ENCODE results near the gene FBXL20. TPM values are rescaled to one million over a fixed set of nuclear protein-coding genes. Genes with fewer than 3 reads are reported as not detected.
A peak's percentile ranks its signal among the peaks of the same experiment; 100 is the strongest.

Gene FBXL20
- total RNA-seq, 1 experiment from 2014 or later, result 5.0 TPM

GRCh38 chr17:39399791-39400190 is 1.6 kb downstream of the FBXL20 start:
- Histone ChIP-seq H3K4me3 (ENCODE audit: low read length) (peak overlapping the region; percentile 96), H3K27ac (ENCODE audit: low read length) (no peak overlapping the region), H3K9me3 (ENCODE audit: low read length) (no peaks in the 10 kb centered on the region), H3K27me3 (ENCODE audit: low read length) (no peaks in the 10 kb centered on the region), H3F3A (ENCODE audit: low read length, unreplicated experiment) (no peaks in the 10 kb centered on the region), H3K79me2 (ENCODE audit: low read length) (peaks cover 8% of the 10 kb centered on the region; the same call in 1 of the 2 replicates), H2AFZ (ENCODE audit: low read length) (peak overlapping the region; percentile 96; the same call in 1 of the 2 replicates), H4K20me1 (ENCODE audit: low read length) (peaks cover under 1% of the 10 kb centered on the region; the same call in 1 of the 2 replicates), H3K9ac (ENCODE audit: low read length) (no peak overlapping the region), H3K36me3 (ENCODE audit: low read depth, low read length) (no peaks in the 10 kb centered on the region), H3K4me2 (ENCODE audit: low read length) (peak overlapping the region; percentile 94), H3K4me1 (ENCODE audit: insufficient read depth, low read length) (peaks cover 16% of the 10 kb centered on the region), H3K9me2 (replicated peaks; ENCODE audit: low read length) (no peaks in the 10 kb centered on the region)
- ChIA-PET POLR2A (ENCODE audit: unreplicated experiment) (no interaction called here), CTCF (interaction anchor here (1.1 kb wide), 1 partner anchor 47 kb away, joined by 5 read pairs; no protein-coding TSS in a partner anchor)
- intact Hi-C loops (cut with micrococcal nuclease), result loop anchor here (5.0 kb wide), 2 partner anchors 63 to 117 kb away; partner anchors contain the start of gene CDK12
- BruUV-seq (replicated peaks), result no TSS peak
- TF ChIP-seq EZH2 (IDR thresholded peaks at IDR 0.05; ENCODE audit: low read length, unreplicated experiment), result no peak
- TF ChIP-seq CTCF (conservative IDR thresholded peaks at IDR 0.05; ENCODE audit: low read depth, low read length), result no peak
- no peak for TF ChIP-seq EZH2phosphoT487 (IDR thresholded peaks at IDR 0.05; ENCODE audit: borderline replicate concordance, low read length)
- no peak for DNase-seq
- no peak for ATAC-seq

GRCh38 chr17:39393736-39394135 is 7.7 kb downstream of the FBXL20 start:
- no peaks in the 10 kb centered on the region for H3K4me1 ChIP-seq (ENCODE audit: insufficient read depth, low read length)
- no peak overlapping the region for H2AFZ ChIP-seq (ENCODE audit: low read length)
- ChIA-PET POLR2A (ENCODE audit: unreplicated experiment) (no interaction called here), CTCF (no interaction called here)
- DNase-seq (no peak), ATAC-seq (no peak)
- no peak overlapping the region for H3K4me2 ChIP-seq (ENCODE audit: low read length)
- no peak overlapping the region for H3K4me3 ChIP-seq (ENCODE audit: low read length)
- no TSS peak for BruUV-seq (replicated peaks)
- H4K20me1 ChIP-seq (ENCODE audit: low read length), result no peaks in the 10 kb centered on the region
- TF ChIP-seq EZH2 (IDR thresholded peaks at IDR 0.05; ENCODE audit: low read length, unreplicated experiment), result no peak
- TF ChIP-seq EZH2phosphoT487 (IDR thresholded peaks at IDR 0.05; ENCODE audit: borderline replicate concordance, low read length), result no peak
- TF ChIP-seq CTCF (conservative IDR thresholded peaks at IDR 0.05; ENCODE audit: low read depth, low read length), result no peak
- no peaks in the 10 kb centered on the region for H3K79me2 ChIP-seq (ENCODE audit: low read length)
- no peaks in the 10 kb centered on the region for H3K27me3 ChIP-seq (ENCODE audit: low read length)
- no peaks in the 10 kb centered on the region for H3F3A ChIP-seq (ENCODE audit: low read length, unreplicated experiment)
- H3K9me2 ChIP-seq (replicated peaks; ENCODE audit: low read length), result no peaks in the 10 kb centered on the region
- no peak overlapping the region for H3K27ac ChIP-seq (ENCODE audit: low read length)
- intact Hi-C loops (cut with micrococcal nuclease), result loop anchor here (2.0 kb wide), 1 partner anchor 123 kb away; no protein-coding TSS in a partner anchor
- H3K9ac ChIP-seq (ENCODE audit: low read length), result no peak overlapping the region
- H3K36me3 ChIP-seq (ENCODE audit: low read depth, low read length), result no peaks in the 10 kb centered on the region
- H3K9me3 ChIP-seq (ENCODE audit: low read length), result no peaks in the 10 kb centered on the region

GRCh38 chr17:39391448-39391847 is 10.0 kb downstream of the FBXL20 start:
- Histone ChIP-seq H3K4me2 (ENCODE audit: low read length) (no peak overlapping the region), H3K27me3 (ENCODE audit: low read length) (no peaks in the 10 kb centered on the region), H3K27ac (ENCODE audit: low read length) (no peak overlapping the region), H3K9me2 (replicated peaks; ENCODE audit: low read length) (no peaks in the 10 kb centered on the region), H4K20me1 (ENCODE audit: low read length) (no peaks in the 10 kb centered on the region), H3K36me3 (ENCODE audit: low read depth, low read length) (no peaks in the 10 kb centered on the region), H3K79me2 (ENCODE audit: low read length) (no peaks in the 10 kb centered on the region), H3K4me1 (ENCODE audit: insufficient read depth, low read length) (no peaks in the 10 kb centered on the region), H3K9me3 (ENCODE audit: low read length) (no peaks in the 10 kb centered on the region), H3K4me3 (ENCODE audit: low read length) (no peak overlapping the region), H3K9ac (ENCODE audit: low read length) (no peak overlapping the region), H2AFZ (ENCODE audit: low read length) (no peak overlapping the region), H3F3A (ENCODE audit: low read length, unreplicated experiment) (no peaks in the 10 kb centered on the region)
- no peak for ATAC-seq
- CTCF ChIA-PET, result no interaction called here
- POLR2A ChIA-PET (ENCODE audit: unreplicated experiment), result no interaction called here
- BruUV-seq (replicated peaks), result no TSS peak
- no peak for DNase-seq
- intact Hi-C loops (cut with micrococcal nuclease), result no loop called here
- TF ChIP-seq EZH2 (IDR thresholded peaks at IDR 0.05; ENCODE audit: low read length, unreplicated experiment) (no peak), EZH2phosphoT487 (IDR thresholded peaks at IDR 0.05; ENCODE audit: borderline replicate concordance, low read length) (no peak)
